Forelimb muscle (tissue), 1 donor: ENCODE data around the gene SLC9C1. TPM values are rescaled to one million over a fixed set of nuclear protein-coding genes. Genes with fewer than 3 reads are reported as not detected.
"Not testable (repeated sequence)": the region's sequence is repeated elsewhere in the genome, so short reads cannot be mapped to it uniquely, and the experiment has no call there.

Source experiments
- DNase-seq: peaks from one replicate; pipeline ENCODE4 v3.0.0-alpha.2; 2013; ENCODE audit warnings: low read depth
- polyA plus RNA-seq: library from polyadenylated mRNA; unstranded; fragments of 120-200 nt; gene quantifications from one replicate; pipeline ENCODE4 v1.2.1, GENCODE V29; 2013; ENCODE audit not compliant: insufficient read length

SLC9C1 gene
- polyA plus RNA-seq, 1 donor, result 0.42 TPM

DNA sequence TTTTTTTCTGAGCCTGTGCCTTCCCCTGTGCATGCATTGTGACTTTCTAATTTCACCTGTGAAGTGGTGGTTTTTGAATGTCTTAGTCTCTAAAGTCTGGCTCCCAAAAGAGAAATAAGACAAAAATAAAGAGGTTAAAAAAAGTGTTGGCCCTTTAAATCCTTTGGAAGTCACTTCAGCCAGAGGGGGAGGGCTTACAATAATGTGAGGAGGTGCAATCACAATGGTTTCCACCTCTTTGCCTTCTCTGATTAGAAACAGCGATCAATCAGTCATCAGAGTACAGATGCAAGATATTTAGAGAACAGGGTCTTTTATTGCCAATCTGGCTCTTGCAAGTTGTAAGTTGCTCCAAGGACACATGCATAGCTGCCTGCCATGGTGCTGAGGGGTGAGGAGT, 96.9 kb downstream of the SLC9C1 start:
- DNase-seq, result no peak

DNA sequence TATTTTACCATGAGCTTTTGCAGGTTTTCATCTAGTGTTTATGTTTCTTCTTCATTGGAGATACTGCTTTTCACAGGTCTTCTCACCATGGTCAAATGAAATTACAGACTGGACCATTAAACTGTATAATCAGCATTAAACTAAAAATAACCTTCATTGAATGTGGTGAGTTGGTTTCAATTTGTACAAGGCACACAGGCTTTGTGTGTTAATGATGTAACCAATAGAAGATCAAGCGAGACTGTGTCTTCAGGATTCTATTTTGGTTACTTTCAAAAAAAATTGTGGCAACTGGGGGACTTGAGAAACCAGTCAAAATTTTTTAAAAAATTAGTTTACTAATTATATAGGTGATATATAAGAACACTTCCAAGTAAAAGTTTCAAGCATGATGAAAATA, 106.7 kb downstream of the SLC9C1 start:
- DNase-seq, result no peak

DNA sequence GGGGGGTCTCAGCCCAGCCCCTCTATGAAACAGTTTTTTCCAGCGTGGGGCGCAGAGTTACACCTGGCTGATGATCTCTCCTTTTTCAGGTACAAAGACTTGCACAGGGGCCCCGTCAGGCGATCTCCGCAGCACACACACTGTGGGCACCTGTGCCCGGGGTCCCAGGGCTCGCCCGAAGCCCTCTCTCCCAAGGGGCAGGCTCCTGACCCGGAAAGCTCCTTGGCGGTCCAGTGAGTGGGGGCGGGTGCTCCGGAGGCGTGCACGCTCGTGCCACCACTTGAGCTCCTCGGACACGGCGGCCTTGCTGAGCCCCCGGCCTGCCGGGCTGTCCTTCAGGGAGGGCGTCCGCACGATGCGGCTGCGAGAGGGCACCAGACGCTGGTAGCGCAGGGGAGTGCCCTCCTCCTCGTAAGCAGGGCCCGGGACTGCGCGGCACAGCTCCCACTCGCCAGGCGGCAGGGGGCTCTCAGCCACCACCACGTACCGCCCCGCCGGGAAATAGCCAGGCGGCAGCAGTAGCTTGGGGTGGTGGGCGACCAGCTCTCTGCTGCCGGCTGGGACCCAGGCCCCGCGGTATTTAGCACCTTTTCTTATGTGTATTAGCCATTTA, 108.5 kb downstream of the SLC9C1 start:
- DNase-seq, result not testable (repeated sequence)

DNA sequence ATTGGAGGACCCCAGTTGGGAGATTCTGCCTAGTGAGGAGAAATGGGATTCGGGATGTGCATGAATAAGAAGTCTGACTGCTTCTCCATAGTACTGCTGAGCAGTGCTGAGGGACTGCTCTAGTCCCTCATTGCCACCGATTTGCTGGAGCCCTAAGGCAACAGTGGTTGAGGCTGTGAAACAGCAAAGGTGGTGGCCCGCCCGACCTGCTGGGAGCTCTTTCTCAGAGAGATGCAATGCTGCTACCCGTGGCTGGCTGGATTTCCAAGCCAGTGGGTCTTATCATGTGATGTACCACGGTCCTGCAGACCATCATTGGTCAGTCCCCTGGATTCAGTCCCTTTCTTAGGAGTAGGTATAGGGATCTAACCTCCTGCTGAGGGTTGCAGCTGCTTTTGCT, 118.4 kb downstream of the SLC9C1 start:
- no peak for DNase-seq

DNA sequence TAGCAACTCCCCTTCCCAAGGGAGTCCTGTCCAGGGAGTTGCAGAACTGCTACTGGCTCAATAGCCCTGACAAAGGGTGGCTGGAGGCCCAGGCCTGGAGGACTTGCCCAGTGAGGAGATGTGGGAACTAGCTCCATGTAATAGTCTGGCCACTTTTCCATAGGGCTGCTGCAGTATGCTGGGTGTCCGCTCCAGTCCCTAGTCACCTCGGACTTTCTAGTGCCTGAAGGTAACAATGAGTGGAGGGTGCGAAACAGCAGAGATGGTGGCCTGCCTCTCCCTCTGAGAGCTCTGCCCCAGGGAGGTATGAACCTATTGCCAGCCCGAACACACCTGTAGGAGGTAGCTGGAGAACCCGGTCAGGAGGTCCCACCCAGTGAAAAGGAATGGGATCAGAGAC, 119.0 kb downstream of the SLC9C1 start:
- DNase-seq, result no peak

DNA sequence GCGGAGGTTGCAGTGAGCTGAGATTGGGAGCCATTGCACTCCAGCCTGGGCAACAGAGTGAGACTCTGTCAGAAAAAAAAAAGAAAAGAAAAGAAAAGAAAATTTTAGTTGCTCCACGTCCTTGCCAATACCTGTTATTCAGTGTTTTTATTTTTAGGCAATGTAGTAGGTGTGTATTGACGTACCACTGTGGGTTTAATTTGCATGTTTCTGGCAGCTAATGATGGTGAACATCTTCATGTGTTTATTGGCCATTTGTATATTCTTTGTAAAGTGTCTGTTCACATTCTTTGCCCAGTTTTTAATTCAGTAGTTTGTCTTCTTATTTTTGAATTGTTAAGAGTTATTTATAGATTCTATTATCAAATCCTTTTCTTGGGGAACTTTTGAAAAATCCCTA, 122.9 kb downstream of the SLC9C1 start:
- DNase-seq, result no peak

DNA sequence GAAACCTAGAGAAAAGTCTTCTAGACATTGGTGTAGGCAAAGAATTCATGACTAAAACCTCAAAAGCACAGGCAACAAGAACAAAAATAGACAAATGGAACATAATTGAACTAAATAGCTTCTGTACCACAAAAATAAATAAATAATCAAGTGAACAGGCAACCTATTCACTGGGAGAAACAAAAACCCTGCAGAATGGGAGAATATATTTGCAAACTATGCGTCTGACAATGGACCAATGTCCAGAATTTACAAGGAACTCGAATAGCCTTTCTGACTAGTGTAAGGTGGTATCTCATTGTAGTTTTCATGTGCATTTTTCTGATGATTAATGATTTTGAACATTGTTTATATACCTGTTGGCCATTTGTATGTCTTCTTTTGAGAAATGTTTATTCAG, 124.0 kb downstream of the SLC9C1 start:
- no peak for DNase-seq

DNA sequence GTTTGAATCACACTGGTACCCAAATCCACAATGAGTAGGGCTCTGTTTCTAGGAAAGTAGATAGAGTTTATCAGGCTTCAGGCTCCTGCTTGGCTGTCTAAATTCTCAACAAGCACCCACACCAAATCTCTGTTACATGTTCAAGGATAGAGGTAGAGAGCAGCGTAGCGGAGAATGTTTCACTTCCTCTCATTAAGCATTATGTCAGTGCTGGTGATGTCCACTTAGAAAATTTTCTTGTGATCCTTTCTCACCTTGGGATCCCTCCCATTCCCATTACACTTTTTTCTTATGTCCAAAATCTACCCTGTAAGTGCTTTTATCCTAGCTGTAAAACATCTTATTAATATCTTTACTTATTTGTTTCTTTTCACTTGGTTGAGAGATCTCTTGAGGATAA, 126.3 kb downstream of the SLC9C1 start:
- DNase-seq, result no peak

DNA sequence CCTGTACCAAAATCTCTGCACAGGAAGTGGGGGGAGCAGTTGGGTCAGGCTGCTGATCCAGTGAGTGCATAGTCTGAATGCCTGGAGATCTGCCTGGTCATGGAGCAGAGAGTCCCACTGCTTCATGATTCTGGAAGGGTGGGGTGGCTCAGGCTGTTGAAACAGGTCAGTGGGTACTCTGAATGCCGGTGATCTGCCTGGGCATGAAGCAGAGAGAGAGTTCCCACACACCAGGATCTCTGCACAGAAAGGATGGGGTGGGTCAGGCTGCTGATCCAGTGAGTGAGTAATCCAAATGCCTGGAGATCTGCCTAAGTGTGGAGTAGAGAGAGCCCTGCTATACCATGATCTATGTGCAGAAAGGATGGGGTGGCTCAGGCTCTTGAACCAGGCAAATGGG, 144.9 kb downstream of the SLC9C1 start:
- DNase-seq, result no peak

DNA sequence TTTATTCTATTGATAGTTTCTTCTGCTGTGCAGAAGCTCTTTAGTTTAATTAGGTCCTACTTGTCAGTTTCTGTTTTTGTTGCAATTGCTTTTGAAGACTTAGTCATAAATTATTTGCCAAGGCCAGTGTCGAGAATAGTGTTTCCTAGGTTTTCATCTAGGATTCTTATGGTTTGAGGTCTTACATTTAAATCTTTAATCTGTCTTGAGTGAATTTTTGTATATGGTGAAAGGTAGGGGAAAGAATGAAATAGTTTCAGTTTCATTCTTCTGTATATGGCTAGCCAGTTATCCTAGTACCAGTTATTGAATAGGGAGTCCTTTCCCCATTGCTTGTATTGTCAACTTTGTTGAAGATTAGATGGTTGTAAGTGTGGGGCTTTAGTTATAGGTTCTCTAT, 150.3 kb downstream of the SLC9C1 start:
- DNase-seq, result no peak

DNA sequence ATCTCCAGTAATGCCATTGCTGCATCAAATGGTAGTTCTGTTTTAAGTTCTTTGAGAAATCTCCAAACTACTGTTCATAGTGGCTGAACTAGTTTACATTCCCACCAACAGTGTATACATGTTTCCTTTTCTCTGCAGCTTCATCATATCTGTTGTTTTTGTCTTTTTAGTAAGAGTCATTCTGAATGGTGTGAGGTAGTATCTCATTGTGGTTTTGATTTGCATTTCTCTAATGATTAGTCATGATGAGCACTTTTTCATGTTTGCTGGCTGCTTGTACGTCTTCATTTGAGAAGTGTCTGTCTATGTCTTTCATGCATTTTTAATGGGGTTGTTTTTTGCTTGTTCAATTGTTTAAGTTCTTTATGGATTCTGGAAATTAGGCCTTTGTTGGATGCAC, 150.8 kb downstream of the SLC9C1 start:
- DNase-seq, result no peak

DNA sequence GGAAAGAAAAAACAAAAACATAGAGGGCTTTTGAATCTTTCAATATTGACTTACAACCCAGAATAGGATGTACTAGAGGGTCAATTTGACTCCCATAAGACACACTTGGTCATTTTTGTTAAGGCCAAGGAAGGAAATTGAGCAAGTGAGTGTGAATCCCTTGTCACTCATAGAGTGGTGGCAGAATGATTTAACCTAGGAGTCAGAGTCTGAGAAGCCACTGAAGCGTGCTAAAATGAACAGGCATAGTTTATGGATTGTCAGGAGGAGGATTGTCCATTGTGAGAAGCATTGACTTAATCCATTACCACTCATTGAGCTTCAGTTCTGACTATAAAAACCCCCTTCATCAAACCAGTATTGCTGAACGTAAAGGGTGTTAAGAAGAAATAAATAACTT, 152.7 kb downstream of the SLC9C1 start:
- DNase-seq, result no peak

DNA sequence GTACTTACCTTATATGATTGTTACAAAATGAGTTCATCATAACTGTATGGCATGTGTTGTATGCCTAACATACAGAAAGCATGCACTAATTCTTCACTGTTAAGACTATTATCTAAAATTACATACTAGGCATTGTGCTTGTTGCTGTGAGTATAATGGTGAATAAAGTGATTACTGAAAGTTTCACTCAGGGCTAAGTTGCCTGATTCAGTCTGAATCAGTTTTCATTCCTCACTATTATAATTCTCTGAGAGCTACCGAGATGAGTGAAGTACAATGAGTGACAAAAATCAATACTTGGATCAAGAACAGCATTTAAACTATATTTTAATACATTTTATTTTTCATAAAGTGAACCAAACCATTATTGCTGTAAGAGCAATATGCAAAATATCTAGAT, 153.4 kb downstream of the SLC9C1 start:
- DNase-seq, result no peak

DNA sequence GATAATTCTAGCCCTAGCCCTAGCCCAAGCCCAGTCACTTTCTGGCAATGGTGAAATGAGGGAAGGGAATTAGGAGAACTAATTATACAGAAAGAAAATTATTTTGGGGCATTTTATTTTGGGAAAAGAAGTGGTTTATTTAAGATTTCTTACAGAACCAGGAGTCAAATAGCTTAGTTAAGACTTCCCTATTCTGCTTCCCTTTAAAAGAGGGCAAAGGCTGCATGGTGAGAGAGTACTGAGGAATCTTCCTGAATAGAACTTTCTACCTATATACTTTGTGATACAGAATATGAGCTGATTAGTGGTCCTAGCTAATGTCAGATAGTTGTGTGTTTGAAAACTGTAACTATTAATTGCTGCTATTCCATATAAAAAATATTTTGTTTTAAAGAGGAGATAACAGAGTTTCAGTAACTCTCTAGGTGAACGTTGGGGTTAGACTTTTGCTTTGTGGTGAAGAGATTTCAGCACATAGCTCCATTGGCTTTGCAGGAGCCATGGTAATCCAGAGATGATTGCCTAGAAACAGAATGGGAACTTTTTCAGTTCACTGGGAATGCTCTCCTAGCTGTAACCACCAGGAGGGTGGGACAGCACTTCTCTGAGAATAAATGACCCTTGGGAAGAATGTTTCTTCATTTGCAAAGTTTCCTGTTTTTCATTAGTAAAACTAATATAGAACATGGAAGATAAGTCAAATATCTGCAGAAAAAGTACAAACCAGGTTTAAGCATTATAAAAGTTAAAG, 155.6 kb downstream of the SLC9C1 start:
- no peak for DNase-seq

DNA sequence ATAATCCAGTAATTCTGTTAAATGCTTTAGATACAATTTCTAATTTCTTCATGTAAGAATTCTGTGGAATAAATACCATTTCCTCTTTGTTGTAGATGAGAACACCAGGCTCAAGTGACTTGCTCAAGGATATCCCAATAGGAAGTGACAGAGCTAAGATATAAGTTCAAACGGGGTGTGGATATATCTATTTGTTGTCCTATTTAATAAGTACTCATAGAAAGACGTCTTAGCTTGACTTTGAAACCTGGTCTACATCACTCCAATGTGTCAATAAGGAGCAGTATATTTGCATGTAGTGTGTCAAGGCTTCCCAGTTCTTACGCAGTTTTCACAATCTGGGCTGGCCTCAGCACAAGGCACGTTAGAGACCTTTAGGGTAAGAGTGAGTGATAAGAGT, 156.2 kb downstream of the SLC9C1 start:
- DNase-seq, result no peak

DNA sequence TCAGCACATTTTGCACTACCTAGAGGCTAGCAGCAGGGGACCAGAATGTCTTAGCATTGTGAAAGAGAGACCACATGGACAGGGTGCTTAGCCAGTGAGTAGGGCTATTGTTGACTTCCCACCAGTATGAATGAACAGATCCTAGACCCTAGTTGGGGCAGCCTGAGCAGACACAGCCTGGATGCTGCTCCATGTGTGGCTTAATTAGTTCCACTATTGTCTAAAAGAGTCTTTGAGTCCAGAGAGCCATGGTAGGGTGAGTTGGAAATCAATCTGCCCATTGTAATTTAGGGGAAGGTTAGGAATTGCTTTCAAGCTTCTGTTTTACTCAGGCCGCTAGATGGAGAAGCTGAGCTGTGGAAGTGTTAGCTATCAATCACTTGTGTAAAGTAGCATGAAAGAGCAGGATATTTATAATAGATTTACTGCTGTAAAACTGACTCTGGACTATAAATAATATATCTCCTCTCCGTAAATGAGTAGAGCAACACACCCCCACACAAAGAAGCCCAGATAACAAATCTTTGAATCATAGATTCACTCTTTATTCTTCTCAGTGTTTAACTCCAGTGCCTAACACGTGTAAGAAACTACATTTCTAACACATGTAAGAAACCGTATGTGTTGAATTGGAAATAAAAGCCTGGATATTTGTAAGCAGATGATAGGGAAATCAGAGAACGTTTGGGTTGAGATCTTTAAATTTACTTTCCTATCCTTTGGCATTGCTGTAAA, 156.9 kb downstream of the SLC9C1 start:
- no peak for DNase-seq

DNA sequence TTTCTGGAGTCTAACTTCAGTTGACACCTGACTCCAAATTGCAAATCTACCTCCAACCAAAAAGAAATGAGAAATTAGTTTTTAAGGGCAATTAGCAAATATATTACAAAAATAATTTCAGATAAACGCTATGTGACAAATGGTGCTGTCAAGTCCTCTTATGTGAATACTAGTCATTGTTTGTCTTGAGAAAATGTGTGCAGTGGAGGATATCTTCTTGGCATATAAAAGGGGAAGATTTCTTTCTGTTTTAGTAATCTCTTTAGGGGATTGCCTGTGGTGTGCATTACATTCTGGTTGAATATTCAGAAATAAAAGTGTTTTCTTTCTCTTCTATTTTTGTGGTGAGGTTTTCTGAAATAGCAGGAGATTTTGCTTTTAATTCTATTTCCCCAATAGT, 158.0 kb downstream of the SLC9C1 start:
- peak; percentile 31 for DNase-seq

DNA sequence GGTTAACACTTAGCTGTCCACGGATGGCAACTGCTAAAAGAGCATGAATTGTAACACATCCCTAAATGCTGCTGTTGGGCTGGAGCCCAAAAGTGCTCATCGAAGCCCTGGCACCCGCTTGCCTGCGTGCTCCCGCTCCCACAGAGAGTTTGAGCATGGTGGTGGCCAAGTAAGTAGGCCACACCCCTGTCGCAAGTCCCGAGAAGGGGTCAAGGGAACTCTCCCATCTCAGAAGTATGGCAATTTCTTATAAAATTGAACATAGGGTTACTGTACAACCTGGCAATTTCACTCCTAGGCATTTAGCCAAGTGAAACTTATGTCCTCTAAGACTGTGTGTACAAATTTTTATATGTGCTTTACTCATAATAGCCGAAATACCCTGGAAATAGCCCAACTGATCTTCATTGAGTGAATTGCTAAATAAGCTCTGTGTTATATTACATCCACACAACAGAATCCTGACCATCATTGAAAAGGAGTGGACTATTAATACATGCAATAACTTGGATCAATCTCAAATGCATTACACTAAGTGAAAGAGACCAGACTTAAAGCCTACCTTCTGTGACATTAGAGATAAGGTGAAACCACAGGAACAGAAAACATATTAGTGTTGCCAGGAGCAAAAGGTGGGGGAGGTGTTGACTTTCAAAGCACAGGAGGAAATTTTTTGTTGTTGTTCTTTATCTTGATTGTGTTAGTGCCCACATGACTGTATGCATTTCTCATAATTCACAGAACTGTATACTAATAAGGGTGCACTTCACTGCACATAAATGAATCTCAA, 159.5 kb downstream of the SLC9C1 start:
- DNase-seq, result no peak

DNA sequence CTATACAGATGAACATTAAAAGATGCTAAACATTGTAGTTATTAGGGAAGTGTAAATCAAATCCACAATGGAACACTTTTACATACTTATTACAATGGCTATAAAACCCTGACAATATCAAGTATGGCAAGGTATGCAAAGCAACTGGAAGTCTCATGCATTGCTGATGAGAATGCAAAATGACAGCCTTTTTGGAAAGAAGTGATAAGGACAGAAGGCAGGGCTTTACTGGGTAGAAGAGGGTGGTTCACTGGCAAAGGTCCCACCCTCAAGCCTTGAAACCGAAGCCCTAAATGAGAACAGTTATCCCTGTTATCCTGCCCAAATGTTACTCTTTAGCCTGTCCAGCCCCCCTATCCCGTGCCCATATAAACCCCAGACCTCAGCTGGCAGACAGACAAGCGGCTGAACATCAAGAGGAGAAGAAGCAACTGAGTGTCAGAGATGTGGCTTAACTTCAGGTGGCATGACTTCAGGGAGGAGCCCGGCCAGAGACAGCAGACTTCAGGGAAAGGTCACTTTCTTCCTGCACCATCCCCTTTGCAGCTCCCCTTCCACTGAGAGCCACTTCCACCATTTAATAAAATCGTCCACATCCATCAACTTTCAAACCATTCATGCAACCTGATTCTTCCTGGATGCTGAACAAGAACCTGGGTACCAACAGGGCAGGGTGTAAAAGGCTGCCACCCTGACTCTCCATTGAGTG, 160.2 kb downstream of the SLC9C1 start:
- DNase-seq, result no peak

DNA sequence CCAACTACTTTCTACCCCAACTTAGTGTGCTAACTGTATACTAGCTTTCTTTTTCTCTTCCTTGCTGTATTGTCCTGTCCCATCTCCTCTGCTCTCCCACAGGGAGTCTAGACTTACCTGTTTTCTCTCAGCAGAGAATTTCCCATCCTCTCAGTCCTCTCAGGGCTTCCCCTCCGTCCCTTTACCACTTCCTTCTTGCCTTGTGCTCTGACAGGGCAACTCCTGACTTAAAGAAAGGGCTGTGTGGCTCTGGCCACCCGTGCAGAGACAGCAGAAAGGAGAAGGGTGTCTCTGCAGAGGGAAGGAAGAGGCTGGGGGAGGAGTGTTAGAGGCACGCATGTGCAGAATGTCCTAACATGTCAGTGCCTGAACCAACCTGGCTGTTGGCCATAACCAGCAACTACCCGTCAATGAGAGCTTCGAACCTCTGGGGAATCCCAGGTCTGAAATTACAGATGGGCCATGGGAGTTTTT, 161.0 kb downstream of the SLC9C1 start, which contains the start of gene GCSAM:
GCSAM (minus strand) TSS at position 274 of the 474 bp plus-strand sequence; CDS start at position 146, 128 bp downstream.
- no peak for DNase-seq

DNA sequence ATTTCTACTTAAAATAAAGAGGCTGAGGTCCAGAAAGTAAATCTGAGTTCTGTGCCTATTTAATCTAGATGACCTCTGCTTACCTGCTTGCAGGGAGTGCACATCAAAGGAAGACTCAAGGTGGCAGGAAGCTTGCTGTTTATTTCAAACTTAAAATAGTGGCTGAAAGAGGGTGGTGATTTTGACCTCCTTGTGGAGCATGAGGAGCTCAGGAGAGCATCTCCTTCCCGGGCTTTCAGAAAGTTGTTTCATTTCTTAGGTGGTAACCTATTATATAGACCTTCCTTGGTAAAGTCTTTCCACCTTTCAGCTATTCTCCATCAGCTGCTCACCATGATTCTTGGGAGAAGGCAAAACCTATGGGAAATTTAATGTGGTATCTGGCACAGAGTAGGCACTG, 161.5 kb downstream of the SLC9C1 start:
- DNase-seq, result no peak
